ENCODE data around the gene ITGA2B.
"Not testable (repeated sequence)": the region's sequence is repeated elsewhere in the genome, so short reads cannot be mapped to it uniquely, and the experiment has no call there.

ITGA2B gene

DNA sequence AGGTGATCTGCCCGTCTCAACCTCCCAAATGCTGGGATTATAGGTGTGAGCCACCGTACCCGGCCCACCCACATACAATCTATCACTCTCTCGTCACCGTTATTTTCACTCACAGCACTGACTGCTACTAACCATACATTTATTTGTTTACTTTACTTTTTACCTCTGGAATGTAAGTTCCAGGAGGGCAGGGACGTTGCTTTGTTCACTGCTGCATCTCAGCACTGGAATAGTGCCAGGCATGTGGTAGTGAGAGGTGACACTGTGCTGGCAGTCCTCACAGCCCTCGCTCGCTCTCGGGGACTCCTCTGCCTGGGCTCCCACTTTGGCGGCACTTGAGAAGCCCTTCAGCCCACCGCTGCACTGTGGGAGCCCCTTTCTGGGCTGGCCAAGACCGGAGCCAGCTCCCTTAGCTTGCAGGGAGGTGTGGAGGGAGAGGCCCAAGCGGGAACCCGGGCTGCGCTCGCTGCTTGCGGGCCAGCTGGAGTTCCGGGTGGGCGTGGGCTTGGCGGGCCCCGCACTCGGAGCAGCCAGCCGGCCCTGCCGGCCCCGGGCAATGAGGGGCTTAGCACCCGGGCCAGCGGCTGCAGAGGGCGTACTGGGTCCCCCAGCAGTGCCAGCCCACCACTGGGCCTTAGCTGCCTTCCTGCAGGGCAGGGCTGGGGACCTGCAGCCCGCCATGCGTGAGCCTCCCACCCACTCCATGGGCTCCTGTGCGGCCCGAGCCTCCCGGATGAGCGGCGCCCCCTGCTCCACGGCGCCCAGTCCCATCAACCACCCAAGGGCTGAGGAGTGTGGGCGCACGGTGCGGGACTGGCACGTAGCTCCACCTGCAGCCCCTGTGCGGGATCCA is 20.8 kb downstream of the ITGA2B start:
- not testable (repeated sequence) for DNase-seq

DNA sequence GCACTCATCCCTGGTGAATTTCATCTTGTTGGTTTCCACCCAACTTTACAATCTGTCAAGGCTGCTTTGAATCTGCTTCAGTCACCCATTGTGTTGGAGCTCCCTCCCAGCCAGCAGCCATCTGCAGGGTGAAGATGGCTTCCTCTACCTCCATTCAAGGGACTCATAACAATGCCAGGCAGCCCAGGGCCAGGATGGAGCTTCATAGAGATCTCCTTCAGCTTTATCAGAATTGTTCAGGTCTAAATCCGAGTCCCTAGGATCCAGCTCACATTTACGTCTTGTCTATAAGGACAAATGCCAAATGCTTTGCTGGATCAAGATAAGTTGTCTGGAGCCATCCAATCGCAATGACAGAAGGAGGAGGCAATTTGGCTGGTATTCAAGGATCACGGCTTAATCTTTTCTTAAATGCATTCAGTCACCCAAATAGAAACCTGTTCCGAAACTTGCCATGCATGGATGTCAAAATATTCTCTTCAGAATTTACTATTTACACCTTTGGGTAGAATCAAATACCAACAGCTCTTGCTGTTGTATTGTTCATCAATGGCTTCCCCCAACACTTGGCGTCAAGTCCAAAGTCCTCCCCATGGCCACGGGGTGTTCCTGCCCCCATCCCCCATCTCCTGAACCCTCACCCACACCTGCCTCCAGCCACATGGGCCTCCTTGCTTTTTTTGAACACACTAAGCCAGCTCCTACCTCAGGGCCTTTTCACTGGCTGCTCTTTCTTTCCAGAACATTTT is 22.0 kb downstream of the ITGA2B start:
- DNase-seq = peak; percentile 48

DNA sequence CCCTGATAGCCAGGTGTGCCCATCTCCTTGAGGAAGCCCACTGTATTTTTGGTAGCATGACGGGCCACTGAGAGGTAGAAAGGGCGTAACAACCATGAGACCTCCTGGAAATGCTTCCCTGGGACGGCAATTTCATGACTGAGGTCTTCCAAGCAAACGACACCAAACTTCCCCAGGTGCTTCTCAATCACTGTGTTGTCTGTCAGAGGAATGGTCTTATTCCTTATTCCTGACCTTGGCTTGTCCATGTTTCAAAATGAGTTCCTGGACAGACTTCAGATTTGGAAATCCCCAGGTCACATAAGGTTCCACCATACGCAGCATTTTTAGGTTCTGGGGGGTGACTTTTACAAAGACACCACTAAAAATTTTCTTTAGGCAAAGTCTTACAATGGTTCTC is 24.4 kb downstream of the ITGA2B start:
- DNase-seq = not testable (repeated sequence)

DNA sequence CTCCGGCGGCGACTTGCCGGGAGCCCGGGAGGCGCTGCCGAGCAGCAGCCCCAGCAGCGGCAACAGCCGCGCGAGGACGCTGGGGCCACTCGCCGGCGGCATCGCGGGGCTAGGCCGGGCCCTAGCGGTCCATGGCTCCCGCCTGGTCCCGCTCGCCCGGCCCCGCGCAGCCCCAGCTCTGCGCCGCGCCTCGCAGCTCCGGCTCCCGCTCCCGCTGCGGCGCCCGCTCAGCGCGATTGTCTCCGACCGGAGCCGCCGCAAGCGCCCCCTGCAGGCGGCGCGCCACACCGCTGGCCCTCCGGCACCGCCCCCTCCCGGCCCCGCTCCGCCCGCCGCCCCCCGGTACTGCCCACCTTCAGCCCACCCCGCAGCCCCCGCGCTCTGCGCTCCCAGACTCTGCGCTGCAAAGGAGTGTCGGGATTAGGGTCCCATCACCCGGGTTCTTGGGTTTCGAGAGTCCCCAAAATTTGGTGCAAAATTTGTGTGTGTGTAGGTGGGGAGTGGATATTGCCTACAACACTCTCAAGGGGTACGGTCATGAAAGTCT is 25.8 kb downstream of the ITGA2B start, which contains the start of gene FAM171A2:
Gene FAM171A2 (minus strand): TSS at position 241 of the 547 bp plus-strand sequence. CDS start 139 bp downstream, at position 102.
- no peak for DNase-seq

DNA sequence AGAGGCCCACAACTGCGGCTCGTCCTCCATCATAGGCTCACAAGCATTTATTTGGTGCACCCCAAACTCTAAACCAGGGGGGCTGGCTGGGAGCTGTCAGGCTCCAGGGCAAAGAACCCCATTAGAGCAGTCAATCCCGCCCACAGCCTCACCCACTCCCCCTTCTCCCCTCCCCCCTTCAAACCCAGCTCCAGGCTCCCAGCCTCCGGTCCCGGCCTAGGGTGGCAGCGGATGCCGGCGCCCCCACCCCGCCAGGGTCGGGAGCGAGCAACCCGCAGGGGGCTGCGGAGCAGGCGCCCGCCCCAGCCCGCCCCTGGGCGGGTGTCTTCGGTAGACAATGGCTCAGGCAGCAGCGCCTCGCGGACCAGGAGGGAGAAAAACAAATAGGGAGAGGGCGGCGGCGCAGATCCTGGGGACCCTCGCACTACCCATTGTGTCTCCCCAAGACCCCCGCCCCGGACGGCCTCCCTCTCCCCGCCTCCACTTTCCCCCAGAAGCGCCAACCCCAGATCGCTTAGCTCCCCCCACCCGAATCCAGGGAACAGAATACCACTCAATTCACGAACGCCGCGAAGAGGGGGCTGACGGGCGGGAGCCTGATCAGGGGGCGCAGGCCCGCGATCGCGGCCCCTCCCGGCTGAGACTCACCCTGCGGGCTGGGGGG is 26.4 kb downstream of the ITGA2B start:
- no peak for DNase-seq

DNA sequence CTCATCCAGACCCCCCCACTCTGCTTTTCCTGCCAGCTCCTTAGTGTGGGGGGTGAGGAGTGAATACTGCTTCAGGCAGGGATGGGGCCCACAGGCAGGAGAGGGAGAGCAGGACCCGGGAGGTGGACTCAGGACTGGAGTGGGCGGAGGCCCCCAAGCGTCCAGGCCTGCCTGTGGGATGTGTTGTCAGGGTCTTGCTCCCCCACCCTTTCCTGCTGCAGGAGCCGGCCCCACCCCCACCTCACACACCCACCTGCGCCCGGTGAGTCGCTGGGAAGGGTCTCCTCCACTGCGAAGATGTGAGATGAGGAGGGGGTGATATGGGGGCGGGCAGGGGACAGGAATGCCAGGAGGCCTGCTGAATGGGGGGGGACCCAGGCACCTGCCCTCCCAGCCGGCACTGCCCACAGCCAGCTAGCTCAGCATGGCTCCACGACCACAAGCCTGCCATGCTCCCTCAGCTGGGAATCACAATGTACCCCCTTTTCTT is 26.9 kb downstream of the ITGA2B start:
- no peak for DNase-seq

DNA sequence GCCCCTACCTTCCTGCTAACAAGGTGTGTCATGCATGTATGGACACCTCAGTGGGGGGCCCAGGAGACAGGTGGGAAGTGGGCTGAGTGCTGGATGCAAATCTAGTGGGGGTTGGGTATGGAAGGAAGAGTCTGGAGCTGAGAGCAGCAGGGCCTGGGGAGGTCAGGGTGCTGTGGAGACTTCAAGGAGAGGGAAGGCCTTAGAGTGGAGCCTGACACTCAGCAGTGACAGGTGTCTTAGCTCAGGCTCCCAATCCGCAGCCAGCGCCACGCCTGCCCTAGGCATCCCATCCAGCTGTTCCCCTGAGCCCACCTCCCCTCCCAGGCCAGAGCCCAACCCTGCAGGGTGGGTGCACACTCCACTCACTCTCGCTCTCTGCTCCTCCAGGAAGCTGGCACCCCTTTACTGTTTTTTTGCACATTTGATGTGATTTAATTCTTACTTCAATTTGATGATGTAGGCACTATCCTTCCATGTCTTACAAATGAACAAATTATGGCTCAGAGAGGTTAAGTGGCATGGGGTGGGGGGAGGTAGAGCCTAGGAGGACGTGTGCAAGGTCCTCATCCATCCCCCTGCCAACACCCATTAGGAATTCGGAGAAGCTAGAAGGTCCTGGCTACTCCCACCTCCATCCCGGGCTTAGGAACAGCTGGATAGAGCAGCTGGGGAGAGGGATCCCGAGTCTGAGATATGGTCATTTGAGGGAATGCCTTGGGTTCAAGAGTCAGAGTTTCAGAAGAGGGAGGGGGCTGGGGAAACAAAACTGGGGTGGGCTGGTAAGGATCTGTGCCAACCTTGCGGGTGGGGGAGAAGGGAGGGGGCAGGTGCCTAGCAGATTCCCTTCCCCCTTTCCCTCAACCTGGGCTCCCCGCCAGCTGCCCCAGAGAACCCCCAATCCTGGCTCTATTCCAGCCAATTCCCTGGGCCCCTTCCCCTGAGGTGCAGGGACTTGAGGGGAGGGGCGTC is 27.9 kb downstream of the ITGA2B start:
- no peak for DNase-seq

DNA sequence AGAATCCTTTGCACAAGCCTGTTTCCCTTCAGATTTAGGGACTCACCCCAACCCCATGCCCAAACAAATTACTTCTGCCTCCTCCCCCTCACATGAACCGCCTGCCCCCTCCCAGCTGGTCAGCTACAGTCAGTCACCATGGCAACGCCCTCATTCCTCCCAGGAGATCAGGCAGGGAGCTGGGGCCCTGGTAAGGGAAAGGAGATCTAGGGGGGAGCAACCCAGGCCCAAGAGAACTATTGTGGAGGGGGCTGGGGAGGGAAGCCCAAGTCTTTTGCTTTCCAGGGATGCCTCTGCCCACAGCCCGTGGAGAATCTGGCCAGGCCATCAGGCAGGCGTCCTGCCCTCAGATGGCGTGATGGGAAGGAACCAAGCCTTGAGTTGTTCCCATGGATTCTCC is 28.6 kb downstream of the ITGA2B start:
- no peak for DNase-seq

DNA sequence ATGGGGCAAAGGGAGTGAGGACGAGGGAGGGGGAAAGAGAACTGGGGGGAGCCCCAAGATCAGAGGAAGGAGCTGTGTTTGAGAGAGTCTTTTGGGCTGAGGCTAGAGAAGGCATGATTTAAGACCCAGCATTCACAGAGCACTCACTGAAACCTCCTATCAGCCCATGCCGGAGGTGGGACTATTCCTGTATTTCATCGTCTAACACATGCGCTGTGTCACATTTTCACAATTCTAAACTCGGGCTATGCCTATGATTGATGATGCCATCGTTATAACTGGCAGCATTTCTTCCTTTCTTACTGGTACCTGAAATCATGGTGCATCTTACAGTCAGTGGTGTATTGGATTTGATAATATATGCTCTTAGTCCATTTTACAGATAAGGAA is 29.3 kb downstream of the ITGA2B start:
- no peak for DNase-seq

DNA sequence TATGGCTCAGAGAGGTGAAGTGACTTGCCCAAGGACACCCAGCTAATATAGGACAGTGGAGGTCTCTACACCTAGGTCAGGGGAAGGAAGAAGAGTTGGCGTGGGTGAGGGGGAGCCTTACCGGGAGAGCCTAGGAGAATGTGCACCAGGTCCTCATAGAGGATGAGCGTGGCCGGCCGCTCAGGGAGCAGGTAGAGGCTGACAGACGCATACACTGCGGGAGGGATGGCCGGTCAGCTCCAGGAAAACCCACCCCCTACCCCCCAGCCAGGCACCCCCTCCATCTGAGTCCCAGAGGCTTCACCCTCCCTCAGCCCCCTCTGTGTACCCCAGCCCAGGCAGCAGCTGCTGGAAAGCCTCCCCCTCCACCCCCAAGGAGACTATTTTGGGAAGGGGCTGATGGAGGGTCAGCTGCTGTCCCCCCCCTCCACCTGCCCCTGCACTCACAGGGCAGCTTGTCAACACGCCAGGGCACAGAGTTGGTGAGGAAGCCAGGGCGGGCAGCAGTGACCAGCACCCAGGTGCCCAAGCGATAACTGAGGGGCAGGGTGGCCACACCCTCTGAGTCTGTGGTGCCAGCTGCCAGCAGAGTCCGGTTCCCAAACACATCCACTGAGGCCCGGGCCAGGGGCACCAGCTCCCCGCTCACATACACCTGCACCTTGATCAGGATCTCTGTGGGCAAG is 29.8 kb downstream of the ITGA2B start:
- DNase-seq = no peak

DNA sequence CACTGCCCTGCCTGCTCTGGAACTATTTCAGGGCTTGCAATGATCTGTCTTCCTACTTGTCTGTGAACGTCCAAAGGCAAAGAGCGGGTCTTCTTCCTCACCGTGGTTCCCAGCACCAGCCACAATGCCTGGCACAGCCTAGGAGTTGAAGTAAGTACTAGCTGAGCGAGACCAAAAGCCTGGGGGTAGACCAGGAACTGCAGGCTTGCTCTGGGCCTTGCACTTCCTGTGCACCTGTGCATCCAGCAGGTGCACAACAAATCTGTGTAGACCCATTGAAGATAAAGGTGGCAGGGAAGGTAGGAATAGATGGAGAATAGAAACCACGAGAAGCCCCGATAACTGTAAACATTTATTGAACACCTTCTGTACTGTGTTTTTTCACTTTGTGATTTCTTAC is 30.4 kb downstream of the ITGA2B start:
- no peak for DNase-seq

DNA sequence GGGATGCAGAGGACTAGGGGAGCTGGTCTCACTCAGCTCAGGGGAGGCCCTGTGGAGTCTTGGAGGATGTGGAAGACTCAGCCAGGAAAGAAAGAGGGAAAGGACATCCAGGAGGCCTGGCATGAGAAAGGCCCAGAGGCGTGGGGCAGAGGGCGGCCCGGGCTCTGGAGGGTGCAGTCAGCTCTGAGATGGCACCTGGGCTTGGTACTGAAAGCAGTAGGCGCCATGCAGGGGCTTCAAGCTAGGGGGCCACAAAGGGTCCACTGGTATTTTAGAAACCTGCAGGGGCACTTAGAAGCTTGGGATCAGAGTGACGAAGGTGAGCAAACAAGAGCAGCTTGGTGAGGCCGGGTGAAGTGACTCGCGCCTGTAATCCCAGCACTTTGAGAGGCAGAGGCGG is 31.4 kb downstream of the ITGA2B start:
- DNase-seq = no peak

DNA sequence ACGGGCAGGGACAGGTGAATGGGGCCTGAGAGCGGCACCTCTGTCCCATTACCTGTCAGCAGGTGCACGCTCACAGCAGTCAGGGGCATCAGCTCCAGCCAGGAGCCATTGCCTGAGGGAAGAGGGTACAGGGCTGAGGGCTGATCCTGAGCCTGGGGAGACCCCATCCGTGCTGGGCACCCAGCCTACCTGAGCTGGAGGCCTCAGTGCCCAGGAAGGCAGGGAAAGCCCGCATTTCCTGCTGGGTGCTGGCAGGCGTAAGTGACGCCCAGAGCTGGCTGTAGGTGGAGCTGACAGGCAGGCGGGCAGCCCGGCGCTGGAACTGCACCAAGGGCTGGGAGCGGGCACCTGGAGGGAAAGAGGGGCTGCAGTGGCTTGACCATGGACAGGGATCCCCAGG is 33.2 kb downstream of the ITGA2B start:
- no peak for DNase-seq

DNA sequence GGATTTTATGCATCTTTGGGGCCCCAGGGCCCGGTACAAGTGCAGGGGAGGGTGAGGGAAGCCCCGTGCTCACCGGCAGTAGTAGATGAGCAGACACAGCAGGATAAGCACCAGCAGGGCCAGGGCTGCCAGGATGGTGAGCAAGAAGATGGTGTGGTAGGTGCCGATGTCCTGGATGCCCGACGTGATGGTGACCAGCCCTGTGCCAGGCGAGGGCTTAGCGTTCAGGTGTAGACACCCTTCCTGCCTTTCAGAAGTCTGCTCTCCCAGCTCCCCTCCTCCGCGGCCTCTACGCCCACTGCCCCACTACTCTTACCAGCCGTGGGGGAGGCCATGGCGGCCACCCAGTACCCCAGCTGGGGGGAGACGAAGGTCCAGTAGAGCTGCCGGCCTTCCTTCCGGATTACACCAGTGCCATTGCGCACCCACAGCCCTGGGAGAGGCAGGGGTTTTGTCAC is 33.8 kb downstream of the ITGA2B start:
- no peak for DNase-seq

DNA sequence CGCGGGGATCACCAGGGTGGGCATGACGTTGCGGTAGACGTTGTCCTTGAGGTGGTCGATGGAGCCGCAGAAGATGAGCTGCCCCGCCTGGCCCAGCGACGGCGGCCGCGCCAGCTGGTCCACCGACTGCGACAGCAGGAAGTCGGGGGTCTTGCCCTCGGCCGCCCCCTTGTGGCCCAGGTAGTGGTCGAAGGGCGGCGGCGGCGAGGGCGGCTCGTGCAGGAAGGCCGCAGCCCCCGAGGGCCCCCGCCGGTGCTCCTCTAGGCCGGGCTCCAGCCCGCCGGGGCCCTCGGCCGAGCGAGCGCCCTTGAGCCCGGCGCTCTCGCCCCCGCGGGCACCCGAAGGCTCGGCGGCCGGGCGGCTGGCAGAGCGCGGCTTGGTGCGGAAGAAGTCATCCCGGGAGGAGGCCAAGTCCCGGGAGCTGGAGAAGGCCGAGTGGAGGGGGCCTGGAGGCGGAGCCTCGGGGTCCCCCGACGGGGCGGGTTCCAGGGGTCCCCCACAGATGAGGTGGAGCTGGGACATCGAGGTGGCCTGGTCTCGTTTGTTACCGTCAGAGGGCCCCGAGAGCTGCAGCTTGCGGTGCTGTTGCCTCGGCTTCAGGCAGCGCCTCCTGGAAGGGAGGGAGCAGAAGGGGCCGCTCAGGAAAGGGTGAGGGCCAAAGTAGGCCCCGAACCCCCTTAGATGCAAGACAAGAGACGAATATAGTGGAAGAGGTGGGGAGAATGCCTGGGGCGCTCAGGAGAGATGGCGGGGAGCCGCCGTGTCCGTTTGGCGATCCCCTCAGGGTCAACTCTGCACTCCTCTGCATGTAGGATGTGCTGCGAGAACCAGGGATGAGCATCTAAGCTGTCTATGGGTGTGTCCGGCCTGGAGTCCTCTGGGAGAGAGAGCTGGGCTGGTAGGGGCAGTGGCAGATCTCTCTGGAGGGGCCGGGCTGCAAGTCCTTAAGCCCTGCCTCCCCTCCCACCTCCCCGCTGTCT is 34.6 kb downstream of the ITGA2B start:
- no peak for DNase-seq

DNA sequence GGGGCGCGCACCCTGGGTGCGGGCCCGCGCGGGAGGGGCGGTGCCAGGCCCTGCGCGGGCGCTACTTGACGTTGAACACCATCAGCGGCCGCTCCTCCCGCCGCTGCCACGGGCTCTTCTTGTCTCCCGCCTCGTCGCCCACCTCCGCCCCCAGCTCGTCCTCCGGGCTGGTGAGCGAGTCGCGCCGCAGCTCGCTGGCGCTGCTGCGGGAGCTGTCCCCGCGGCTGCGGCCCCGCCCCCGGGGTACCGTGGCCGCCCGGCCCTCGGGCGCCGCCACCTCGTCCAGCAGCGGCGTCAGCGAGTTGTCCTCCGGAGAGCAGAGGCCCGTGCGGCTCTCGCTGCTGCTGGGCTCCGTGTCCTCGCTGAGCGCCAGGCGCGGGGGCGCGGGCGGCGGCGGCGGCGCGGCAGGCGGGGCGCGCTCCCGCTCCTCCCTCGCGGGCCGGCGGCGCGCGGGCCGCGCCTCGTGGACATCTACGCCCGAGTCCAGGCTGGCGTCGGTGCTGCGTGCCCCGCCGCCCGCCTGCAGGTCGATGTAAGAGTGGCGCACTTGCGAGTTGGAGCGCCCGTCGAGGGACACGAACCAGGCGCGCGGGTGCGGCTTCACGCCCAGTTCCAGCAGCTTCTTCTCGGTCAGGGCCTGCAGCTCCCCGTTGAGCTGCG is 35.6 kb downstream of the ITGA2B start:
- no peak for DNase-seq

DNA sequence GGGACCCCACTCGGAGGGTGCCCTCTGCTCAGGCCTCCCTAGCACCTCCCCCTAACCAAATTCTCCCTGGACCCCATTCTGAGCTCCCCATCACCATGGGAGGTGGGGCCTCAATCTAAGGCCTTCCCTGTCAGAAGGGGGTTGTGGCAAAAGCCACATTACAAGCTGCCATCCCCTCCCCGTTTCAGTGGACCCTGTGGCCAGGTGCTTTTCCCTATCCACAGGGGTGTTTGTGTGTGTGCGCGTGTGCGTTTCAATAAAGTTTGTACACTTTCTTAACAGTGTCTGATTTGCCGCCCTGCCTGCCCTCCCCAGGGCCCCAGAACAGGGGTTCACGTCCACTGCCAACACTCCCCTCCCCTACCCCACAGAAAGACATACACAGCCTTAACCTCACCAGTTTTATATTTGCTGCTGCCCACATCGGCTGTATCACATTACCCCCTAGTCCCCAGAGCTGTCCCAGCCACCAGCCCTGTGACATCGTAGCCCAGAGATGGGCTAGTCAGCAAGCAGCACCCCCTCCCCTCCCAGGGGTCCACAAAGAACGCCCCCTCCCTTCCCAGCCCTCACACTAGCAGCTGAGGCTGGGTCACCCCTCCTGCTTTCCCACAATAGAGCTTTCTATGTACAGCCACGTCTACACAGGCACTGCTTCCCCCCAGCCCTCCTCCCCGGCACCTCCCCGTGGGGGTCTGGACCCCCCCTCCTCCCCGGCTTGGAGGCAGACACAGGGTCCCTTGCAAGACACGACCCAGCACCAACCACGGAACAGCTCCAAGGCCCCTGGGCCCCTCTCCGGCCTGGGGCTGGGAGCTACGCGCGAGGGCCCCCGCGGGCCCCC is 36.4 kb downstream of the ITGA2B start:
- no peak for DNase-seq

All from NCI-H446 treated with DMSO at 0.1 percent for 48 hours (cell line).